ENCODE measurements around the gene SHH.

SHH gene

GRCh38 chr7:155811895-155812761 is at the start of gene SHH:
Gene SHH, minus strand, starts transcription at chr7:155812463. Its CDS starts 341 bp downstream, at chr7:155812122.
- no peak for DNase-seq (ENCODE audit: low spot score)

DNA sequence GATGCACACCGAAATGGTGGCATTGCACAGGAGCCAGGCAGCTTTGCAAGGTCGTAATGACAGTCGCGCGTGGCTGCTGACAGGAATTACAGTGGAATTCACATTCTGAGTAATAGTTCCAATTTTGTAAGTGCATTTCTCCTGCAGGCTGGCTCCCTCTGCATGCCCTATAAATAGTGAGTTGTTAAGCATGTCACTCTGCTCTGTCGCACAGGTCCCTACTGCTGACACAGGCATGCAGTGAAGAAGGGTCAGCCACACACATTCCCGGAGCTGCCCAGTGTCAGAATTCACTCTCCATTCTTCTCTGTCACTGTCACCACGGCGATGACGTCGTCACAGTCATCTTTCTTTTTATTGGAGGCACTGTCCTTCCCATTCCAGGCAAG is 49.2 kb upstream of the SHH start:
- DNase-seq (ENCODE audit: low spot score) = no peak

GRCh38 chr7:155860840-155861479 is 48.7 kb upstream of the SHH start:
- DNase-seq (ENCODE audit: low spot score) = no peak

DNA sequence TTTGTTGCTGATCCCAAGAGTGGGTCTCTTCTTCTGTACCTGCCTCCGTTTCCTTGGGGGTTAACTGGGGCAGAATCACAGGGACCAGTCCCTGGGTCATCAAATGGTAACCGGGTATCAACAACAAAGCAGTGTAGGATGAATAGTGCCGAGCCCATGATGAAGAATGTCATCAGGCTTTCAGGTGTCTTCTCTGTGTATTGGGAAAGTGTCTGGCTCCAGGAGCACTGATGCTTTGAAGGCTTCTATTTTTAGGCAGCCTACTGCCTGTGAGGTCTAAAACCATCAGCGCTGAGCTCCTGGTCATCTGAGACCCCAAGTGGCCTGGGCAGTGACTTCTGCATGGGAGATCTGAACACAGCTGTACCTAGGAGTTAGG is 48.2 kb upstream of the SHH start:
- DNase-seq (ENCODE audit: low spot score) = no peak

DNA sequence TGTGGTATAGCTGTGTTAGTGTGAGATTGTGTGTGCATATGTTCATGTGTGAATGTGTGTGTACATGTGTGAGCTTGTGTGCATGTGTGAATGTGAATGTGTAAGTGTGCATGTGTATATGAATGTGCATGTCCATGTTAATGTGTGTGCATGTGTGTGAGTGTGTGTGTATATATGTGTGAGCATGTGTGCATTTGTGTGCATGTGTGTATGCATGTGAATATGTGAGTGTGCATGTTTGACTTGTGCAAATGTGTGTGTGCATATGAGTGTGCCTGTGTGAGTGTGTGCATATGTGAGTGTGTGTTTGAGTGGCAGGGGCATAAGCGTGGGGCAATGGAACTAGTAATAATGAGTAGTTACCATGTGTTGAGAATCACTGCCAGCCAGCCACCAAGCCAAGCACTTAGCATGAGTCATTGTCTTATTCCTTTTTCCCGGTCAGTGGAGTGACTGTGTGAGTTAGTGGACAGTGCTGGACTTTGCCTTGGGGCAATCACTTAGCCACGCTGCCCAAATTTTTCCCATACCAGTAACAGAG is 46.3 kb upstream of the SHH start:
- DNase-seq (ENCODE audit: low spot score) = no peak

DNA sequence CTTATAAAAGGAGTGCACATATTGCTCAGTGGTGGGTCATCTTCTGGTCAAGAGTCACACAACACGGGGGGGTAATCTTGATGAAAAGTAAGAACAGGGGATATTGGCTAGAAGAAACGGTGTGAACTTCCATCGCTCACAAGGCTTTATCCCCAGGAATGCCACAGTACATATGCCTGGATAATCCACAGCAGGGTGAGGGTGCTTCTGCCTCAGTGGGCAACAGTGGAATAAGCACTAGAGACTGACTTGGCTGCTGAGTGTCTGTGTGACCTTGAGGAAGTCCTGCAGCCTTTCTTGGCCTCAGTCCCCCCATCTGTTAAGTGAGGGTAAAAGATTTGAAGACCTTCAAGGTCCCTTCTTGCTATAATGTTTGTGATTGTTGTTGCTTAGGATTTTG is 44.9 kb upstream of the SHH start:
- DNase-seq (ENCODE audit: low spot score) = no peak

DNA sequence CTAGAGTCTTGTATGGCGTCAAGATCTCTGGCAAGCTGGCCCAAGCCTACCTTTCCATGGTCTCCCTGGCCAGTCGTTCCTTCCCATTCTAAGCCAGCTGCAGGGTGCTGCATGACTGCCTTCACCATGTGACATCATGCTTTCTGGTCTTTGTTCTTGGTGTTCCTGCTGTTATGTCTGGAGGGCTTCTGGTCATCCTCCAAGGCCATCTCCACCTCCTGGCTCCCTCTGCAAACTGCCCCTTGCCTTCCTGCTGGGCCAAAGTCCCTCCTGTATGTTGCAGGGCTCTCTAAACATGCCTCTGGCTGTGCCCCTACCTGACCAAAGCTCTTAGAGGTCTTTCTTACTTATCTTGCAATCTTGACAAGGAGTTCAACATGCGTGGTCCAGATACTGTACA is 44.4 kb upstream of the SHH start:
- no peak for DNase-seq (ENCODE audit: low spot score)

- DNase-seq (ENCODE audit: low spot score) = no peak
Measured at GRCh38 chr7:155852426-155853301, 40.4 kb upstream of the SHH start.

- no peak for DNase-seq (ENCODE audit: low spot score)
Measured at GRCh38 chr7:155851892-155852291, 39.6 kb upstream of the SHH start.

DNA sequence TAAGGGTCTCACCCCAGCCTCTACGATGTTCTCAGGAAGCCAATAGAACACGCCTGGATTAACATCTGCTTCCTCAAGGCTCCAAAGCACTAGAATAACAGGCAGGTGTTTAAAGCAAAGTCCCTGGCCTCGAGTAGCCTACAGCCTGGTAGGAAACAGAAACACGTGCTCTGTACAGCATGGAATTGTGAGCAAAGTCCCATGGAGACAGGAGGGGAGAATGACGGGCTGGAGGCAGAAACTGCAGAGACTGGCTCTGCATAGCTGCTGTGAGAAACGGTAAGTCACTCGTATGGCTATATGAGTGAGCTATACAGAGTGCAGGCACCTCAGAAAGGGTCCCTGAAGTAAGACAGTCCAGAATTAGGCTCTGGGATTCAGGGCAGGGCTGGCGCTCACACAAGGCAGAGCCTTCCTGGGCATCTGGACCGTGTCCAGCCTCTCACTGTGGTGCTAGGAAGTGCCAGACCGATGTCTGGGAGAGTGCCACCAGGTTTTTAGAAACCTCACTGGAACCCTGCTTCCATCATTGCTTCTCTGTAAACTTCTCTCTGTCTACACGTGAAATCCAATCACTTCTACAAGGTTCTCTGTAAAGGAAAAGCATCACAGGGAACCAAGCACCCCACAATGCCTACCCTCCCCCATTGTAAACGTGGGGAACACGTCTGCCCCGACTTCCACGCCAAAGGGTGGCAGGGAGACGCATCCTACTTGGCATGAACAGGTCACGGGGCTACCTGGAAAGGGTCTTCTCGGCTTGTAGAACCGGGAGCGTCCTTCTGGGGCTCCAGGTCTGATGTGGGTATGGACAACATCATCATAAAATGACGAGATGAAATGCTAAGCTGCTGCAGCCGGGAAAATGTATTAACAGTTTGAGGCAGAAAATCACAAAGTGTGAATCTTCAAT is 38.8 kb upstream of the SHH start:
- no peak for DNase-seq (ENCODE audit: low spot score)

DNA sequence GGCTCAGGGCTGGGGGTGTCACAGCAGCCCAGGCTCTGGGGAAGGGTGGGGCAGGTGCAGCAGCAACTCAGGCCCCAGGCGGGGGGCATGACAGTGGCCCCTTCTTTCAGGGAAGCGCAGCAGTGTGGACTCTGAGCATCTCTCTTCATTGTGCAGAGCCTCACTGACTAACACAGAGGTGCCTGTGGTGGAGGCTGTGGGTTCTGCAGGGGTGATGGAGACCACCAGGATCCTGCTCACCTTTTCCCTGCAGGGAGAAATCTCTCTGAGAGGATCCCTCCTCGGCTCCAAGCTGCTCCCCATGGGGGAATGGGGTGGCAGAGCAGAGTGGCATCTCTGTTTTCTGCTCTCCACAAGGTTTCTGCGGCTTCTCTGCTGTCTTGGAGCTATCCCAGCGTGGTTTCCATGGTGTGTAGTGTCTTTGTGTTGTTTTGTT is 37.8 kb upstream of the SHH start:
- no peak for DNase-seq (ENCODE audit: low spot score)

- DNase-seq (ENCODE audit: low spot score) = no peak
Measured at GRCh38 chr7:155848691-155849669, 36.7 kb upstream of the SHH start.

- no peak for DNase-seq (ENCODE audit: low spot score)
Measured at GRCh38 chr7:155847821-155848435, 35.7 kb upstream of the SHH start.

DNA sequence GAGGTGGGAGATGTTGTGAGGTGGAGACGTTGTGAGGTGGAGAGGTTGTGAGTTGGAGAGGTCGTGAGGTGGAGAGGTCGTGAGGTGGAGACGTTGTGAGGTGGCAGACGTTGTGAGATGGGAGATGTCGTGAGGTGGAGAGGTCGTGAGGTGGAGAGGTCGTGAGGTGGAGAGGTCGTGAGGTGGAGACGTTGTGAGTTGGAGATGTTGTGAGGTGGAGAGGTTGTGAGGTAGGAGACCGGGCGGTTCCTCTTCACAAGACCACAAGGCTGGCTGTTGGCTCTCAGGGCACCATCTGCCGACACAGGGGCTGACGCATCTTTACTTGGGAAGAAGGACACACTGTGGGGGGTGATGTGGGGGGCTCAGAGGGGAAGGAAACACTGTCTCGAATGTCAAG is 34.7 kb upstream of the SHH start:
- DNase-seq (ENCODE audit: low spot score) = no peak

GRCh38 chr7:155846156-155846555 is 33.9 kb upstream of the SHH start:
- no peak for DNase-seq (ENCODE audit: low spot score)

DNA sequence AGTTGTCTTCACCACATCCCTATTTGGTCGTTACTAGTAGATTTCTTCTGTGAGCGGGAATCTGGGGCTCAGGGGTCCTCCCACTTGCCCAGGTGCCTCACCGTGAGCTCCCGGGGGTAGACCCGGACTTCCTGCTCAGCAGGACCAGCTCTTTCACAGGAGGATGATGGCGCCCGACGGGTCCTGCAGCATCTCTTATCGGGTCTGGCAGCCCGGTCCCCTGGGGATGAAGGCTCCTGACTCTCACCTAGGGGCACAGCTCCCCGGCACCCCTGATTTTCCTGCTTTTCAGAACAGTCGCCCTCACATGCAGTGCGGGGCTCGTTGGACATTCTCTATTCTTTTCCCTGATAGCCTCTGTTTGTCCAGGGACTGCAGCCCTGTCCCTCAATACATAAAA is 33.0 kb upstream of the SHH start:
- no peak for DNase-seq (ENCODE audit: low spot score)

DNA sequence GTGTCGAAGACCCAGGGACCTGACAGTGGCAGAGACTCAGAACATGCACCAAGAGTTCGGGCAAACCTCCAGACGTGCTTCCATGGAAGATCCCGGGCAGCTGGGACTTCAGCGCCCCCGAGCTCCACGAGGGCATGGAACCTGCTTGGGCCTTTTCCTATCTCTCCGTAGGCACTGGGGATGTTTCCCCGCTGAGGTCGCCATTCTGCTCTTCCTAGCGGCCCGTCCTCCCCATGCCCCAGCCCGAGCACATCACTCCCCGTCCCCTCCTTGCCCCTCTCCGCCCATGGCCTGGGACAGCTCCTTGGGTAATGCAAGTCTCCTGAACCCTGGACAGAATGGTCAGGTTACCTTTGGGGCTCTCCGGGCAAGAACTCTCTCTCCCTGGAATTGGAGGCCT is 32.3 kb upstream of the SHH start:
- DNase-seq (ENCODE audit: low spot score) = no peak

GRCh38 chr7:155844019-155844453 is 31.8 kb upstream of the SHH start:
- no peak for DNase-seq (ENCODE audit: low spot score)

DNA sequence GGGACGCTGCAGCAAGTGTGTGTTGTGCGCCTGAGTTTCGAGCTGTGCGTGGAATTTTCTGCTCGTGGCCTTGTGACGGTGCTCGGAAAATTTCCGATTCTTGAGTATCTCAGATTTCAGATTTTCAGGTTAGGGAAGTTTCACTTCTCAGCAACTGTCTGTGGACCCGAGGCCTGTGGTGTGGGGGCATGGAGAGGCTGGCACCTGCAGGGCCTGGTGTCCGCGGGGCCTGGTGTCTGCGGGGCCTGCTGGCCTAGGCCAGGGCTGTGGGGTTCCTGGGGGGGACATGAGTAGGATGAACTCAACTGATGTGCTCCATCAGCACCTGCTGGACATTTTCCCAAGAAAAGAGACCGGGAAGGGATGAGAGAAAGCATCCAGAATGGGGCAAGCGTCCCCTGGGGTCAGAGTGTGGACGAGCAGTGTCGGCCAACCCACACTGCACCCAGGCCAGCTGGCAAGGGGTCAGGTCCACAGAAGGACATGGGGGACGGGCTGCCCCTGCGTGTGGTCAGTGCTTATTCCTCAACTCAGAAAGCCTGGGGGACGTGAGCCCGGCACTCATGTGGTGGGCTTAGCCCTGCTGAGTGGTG is 31.3 kb upstream of the SHH start:
- no peak for DNase-seq (ENCODE audit: low spot score)

Measured in AG08395 (cell line).